Bladder microvascular endothelial cell (primary cell): ENCODE results near the gene FCRL4. TPM values are rescaled to one million over a fixed set of nuclear protein-coding genes. Genes with fewer than 3 reads are reported as not detected.

Source experiments
- total RNA-seq: library from RNA; depleted of rRNA; stranded (reverse); fragments of >200 nt; gene quantifications from 2 replicates; pipeline ENCODE4 v1.2.3, GENCODE V29; 2014

Gene FCRL4
- not detected in 2 replicates for total RNA-seq

GRCh38 chr1:157597959-157598667 is at the start of gene FCRL4:
Gene FCRL4, minus strand, starts transcription at chr1:157598085. Its CDS starts 141 bp downstream, at chr1:157597944.

GRCh38 chr1:157551694-157552693 is 45.9 kb downstream of the FCRL4 start, which contains the start of gene FCRL5:
Gene FCRL5, minus strand, starts transcription at chr1:157552515. Its CDS starts 153 bp downstream, at chr1:157552362.

Other genes with a start within 250 kb of the FCRL4 start
- not detected in 2 replicates for gene FCRL5, start 45.6 kb downstream of the FCRL4 start, total RNA-seq
- gene FCRL3, start 102.7 kb upstream of the FCRL4 start, total RNA-seq = not detected in 2 replicates
- not detected in 2 replicates for gene FCRL2, start 179.0 kb upstream of the FCRL4 start, total RNA-seq
- not detected in 2 replicates for gene FCRL1, start 222.0 kb upstream of the FCRL4 start, total RNA-seq
- 0.06 TPM in 1 of 2 replicates, not detected in the other for gene CD5L, start 243.7 kb upstream of the FCRL4 start, total RNA-seq